DMS53 treated with DMSO at 0.1 percent for 48 hours (cell line): ENCODE measurements around the gene RPL19.
"Not testable (repeated sequence)": the region's sequence is repeated elsewhere in the genome, so short reads cannot be mapped to it uniquely, and the experiment has no call there.

Experiments
- DNase-seq: peaks from one replicate; lab custom pipeline; 2025; ENCODE audit not compliant: unreplicated experiment; lab: John Stamatoyannopoulos, UW

The RPL19 gene

DNA sequence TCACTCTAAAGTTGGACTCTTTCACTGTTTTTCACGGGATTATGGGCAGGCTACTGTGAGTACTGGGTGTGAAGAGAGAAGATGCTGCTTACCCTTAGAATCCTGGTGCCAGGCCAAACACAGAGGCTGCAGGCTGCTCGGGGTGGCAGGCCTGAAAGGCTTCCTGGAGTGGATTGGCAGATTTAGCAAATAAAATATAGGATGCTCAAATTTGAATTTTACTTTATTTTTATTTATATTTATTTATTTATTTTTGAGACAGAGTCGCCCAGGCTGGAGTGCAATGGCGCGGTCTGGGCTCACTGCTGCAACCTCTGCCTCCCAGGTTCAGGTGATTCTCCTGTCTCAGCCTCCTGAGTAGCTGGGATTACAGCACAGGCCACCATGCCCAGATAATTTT, 40.5 kb downstream of the RPL19 start:
- no peak for DNase-seq

DNA sequence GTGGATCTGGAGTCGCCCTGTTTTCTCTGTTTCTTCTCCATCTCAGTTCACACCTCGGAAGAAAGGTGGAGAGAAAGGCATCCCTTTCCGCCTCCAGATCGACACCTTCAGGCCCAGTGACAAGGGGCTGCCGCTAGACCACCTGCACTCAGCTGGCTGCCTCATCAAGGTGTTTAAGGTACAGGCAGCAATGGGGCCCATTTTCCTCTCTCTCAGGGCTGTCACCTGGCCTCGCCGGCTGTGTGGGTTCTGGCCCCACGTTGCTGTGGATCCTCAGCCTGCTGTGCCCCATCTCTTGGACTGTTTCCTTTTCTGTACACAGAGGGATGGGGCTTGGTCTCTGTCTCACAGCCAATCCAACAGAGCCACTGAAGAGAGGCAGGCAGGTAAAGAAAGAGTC, 43.1 kb downstream of the RPL19 start:
- no peak for DNase-seq

DNA sequence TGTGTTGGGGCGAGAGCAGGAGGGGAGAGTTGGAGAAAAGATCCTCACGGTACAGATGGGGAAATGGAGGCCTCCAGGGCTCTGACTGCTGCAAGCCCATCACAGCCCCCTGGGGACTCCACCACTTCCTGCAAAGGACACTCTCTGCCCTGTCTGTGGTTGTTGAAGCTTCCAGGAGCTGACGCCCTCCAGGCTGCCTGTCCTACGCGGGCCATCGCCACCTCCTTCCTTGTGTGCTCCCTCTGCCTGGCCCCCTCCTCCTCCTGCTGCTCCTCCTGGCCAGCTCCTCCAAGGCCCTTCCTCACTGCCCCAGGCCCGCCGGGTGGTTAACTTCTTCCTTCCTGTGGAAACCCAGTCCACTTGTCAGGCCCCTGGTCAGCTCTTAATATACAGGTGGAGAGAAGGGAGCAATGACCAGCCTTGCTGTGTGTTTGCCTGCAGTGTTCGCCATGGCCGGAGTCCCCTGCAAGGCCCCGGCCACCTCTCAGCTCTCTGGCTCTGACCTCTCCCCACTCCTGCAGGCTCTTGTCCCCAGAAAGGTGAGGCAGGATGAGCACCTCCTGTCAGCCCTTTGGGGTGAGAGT, 44.0 kb downstream of the RPL19 start:
- DNase-seq = no peak

DNA sequence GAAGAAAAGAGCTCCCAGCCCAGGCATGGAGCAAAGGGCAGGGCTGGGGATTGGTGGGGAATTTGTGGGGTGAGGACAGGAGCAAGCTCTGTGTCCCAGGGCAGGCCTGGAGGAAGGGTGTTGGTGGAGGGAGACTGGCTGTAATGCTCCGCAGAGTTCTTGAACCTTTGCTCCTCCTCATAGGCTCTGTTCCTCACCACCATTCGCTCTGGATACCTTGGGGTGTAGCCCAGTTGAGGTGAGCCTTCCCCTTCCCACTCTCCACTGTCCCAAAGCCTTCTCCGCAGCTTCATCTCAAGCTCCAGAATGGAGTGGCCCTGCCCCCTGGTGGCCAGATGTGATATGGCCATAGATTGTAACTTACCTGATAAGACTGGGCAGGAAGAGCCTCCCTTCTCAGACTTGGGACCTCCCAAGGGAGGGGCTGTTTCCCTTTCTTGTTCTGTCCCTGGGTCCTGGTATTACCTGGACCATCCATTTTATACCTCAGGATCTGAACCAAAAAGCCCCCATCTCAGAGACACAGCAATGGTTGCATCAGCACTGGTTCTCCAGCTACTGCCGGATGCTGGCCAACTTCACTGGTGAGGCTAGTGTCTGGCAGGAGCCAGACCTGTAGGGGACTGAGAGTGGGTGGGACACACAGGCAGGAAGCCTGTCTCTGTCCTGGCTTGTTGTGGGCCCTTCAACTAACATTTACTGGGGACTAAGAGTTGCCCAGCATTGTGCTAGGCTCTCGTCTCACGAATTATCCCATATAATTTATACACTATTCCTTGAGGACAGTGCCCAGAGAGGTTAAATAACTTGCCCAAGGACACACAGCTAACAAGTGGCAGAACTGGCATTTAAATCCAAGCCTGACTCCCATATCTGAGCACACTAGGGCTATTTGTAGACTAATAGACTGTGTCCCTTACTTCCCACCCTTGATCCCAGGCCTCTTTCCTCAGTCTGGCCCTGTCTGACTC, 44.8 kb downstream of the RPL19 start:
- DNase-seq = peak; percentile 66

DNA sequence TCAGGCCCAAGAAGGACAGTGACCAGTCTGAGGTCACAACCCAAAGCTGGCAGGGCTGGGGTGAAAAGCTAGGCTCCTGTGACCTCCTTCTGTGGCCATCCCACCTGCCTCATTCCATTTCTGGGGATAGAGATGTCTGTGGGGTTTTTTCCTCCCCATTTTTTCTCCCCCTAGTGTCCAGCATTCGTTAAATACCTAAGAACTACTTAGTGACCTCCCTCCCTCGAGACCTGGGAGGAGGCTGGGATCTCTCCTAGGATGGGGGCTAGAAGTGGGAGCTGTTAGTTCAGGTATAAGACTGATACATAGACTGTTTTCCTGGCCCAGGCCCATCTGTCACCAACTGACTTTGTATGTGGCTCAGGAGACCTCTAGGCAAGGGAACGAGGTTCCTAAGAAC, 46.2 kb downstream of the RPL19 start:
- DNase-seq = no peak

DNA sequence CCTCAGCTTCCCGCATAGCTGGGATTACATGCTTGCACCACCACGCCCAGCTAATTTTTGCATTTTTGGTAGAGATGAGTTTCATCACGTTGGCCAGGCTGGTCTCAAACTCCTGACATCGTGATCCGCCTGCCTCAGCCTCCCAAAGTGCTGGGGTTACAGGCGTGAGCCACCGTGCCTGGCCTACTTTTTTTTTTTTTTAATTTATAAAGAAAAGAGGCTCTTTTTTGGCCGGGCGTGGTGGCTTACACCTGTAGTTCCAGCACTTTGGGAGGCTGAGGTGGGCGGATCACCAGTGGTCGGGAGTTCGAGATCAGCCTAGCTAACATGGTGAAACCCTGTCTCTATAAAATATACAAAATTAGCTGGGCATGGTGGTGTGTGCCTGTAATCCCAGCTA, 50.0 kb downstream of the RPL19 start:
- not testable (repeated sequence) for DNase-seq

DNA sequence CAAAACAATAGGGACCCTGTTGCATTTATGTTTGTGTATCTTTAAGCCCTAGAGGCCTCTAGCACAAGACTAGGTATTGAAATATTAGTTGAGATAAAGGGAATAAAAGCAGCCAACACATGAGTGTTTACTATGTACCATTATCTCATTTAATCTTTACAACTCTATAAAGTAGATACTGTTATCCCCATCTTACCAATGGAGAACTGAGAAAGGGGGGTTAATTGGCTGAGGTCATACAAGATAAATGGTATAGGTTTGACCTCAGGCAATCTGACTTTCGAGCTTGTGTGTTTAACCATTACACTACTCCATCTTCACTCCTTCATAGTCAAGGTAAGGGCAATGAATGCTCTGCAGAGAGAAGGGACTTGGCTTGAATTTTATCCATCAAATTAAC, 51.9 kb downstream of the RPL19 start:
- no peak for DNase-seq

DNA sequence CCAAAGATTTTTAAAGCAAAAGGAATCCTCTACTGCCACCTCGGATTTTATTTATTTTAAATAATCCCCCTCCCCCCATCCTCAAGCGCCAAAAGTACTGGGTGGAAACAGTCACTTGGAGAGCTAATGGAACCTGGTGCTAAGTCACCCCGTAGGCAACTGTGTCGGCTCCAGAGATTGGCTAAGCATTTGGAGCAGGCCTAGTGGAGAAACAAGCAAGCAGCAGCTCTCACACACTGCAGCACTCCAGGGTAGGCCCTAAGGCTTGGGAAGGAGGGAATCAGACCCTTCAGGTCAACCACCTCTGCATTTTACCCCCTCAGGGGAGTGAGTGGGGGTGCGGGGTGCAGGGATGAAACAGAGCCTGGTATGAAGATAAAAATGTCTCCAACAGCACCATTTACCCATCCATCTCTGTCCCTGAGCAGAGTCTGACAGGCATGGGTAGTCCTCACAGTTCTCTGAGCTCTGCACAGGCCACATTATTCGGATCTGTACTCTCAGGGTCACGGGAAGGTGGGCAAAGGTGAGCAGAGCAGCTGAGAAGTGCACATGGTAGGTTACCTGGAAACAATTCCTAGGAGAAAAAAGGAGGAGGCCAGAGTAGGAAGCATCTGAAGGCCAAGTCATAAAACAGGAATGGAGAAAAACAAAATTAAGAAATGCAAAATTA, 52.8 kb downstream of the RPL19 start:
- no peak for DNase-seq
